Stimulated activated memory B cell treated with anti-CD40 and anti-IgM and Interleukin-4, amounts not matched to agents 10 μg/mL and 1 μg/mL and 100 μg/mL, for 72 hours (primary cell): Measurements from ENCODE around the gene PPFIA4.

ENCODE experiments used
- ATAC-seq: fragments of 150-1000 bp; cut with Tn5 transposase; 2 replicates; pipeline ENCODE4 v1.10.0; 2021
- H3K27ac Mint-ChIP-seq: one replicate; pipeline ENCODE4 v1.8.0; 2022; ENCODE audit warnings: mild to moderate bottlenecking, mixed read lengths
- H3K27me3 Mint-ChIP-seq: one replicate; pipeline ENCODE4 v1.8.0; 2022; ENCODE audit warnings: mixed read lengths
- H3K36me3 Mint-ChIP-seq: one replicate; pipeline ENCODE4 v1.8.0; 2022; ENCODE audit warnings: mixed read lengths
- H3K4me1 Mint-ChIP-seq: one replicate; pipeline ENCODE4 v1.8.0; 2022; ENCODE audit warnings: mixed read lengths
- H3K4me3 Mint-ChIP-seq: one replicate; pipeline ENCODE4 v1.8.0; 2022; ENCODE audit warnings: mild to moderate bottlenecking, moderate library complexity, mixed read lengths
- H3K9me3 Mint-ChIP-seq: one replicate; pipeline ENCODE4 v1.8.0; 2022; ENCODE audit warnings: mixed read lengths

The PPFIA4 gene

GRCh38 chr1:203089001-203089650, 62.8 kb downstream of the PPFIA4 start:
- H3K4me1 Mint-ChIP-seq, result no peaks in the 10 kb centered on the region
- no peak overlapping the region for H3K27ac Mint-ChIP-seq
- H3K9me3 Mint-ChIP-seq, result no peaks in the 10 kb centered on the region
- H3K4me3 Mint-ChIP-seq, result no peak overlapping the region
- H3K36me3 Mint-ChIP-seq, result no peaks in the 10 kb centered on the region
- no peak for ATAC-seq
- peaks cover 58% of the 10 kb centered on the region for H3K27me3 Mint-ChIP-seq

- peaks cover 58% of the 10 kb centered on the region for H3K27me3 Mint-ChIP-seq
- H3K9me3 Mint-ChIP-seq, result peaks cover 4% of the 10 kb centered on the region
- H3K27ac Mint-ChIP-seq, result no peak overlapping the region
- H3K4me1 Mint-ChIP-seq, result no peaks in the 10 kb centered on the region
- ATAC-seq, result no peak
- H3K36me3 Mint-ChIP-seq, result no peaks in the 10 kb centered on the region
- H3K4me3 Mint-ChIP-seq, result no peak overlapping the region
Observed at GRCh38 chr1:203089651-203090045, 63.4 kb downstream of the PPFIA4 start.

- Mint-ChIP-seq H3K27me3 (peaks cover 55% of the 10 kb centered on the region), H3K4me3 (no peak overlapping the region), H3K9me3 (peaks cover 14% of the 10 kb centered on the region), H3K27ac (no peak overlapping the region), H3K4me1 (no peaks in the 10 kb centered on the region), H3K36me3 (peaks cover 5% of the 10 kb centered on the region)
- ATAC-seq, result no peak
Observed at GRCh38 chr1:203090421-203091198, 64.3 kb downstream of the PPFIA4 start.

GRCh38 chr1:203091199-203091477, 64.8 kb downstream of the PPFIA4 start:
- Mint-ChIP-seq H3K36me3 (peaks cover 5% of the 10 kb centered on the region), H3K4me3 (no peak overlapping the region), H3K27me3 (peaks cover 50% of the 10 kb centered on the region)

GRCh38 chr1:203091761-203092330, 65.6 kb downstream of the PPFIA4 start:
- no peak overlapping the region for H3K27ac Mint-ChIP-seq
- H3K9me3 Mint-ChIP-seq, result peaks cover 15% of the 10 kb centered on the region
- no peaks in the 10 kb centered on the region for H3K4me1 Mint-ChIP-seq
- peaks cover 50% of the 10 kb centered on the region for H3K27me3 Mint-ChIP-seq
- H3K4me3 Mint-ChIP-seq, result no peak overlapping the region
- H3K36me3 Mint-ChIP-seq, result peaks cover 5% of the 10 kb centered on the region
- no peak for ATAC-seq

More at GRCh38 chr1:203091199-203091477, 64.8 kb downstream of the PPFIA4 start:
- H3K4me1 Mint-ChIP-seq, result no peaks in the 10 kb centered on the region
- no peak overlapping the region for H3K27ac Mint-ChIP-seq
- peaks cover 15% of the 10 kb centered on the region for H3K9me3 Mint-ChIP-seq
- no peak for ATAC-seq

GRCh38 chr1:203093754-203094410, 67.6 kb downstream of the PPFIA4 start:
- Mint-ChIP-seq H3K4me3 (no peak overlapping the region), H3K36me3 (peaks cover 5% of the 10 kb centered on the region), H3K27ac (no peak overlapping the region), H3K9me3 (peaks cover 15% of the 10 kb centered on the region), H3K27me3 (peaks cover 33% of the 10 kb centered on the region), H3K4me1 (no peaks in the 10 kb centered on the region)
- ATAC-seq, result no peak

- H3K9me3 Mint-ChIP-seq, result peaks cover 15% of the 10 kb centered on the region
Observed at GRCh38 chr1:203095061-203095690, 68.9 kb downstream of the PPFIA4 start.

GRCh38 chr1:203096566-203096965, 70.3 kb downstream of the PPFIA4 start:
- no peak for ATAC-seq
- Mint-ChIP-seq H3K4me3 (no peak overlapping the region), H3K27ac (no peak overlapping the region), H3K4me1 (no peaks in the 10 kb centered on the region), H3K9me3 (peaks cover 15% of the 10 kb centered on the region), H3K36me3 (peaks cover 5% of the 10 kb centered on the region), H3K27me3 (peaks cover 32% of the 10 kb centered on the region)

More at GRCh38 chr1:203095061-203095690, 68.9 kb downstream of the PPFIA4 start:
- no peak overlapping the region for H3K4me3 Mint-ChIP-seq
- no peak for ATAC-seq
- H3K27ac Mint-ChIP-seq, result no peak overlapping the region
- peaks cover 5% of the 10 kb centered on the region for H3K36me3 Mint-ChIP-seq
- peaks cover 33% of the 10 kb centered on the region for H3K27me3 Mint-ChIP-seq
- no peaks in the 10 kb centered on the region for H3K4me1 Mint-ChIP-seq

- ATAC-seq, result no peak
- Mint-ChIP-seq H3K4me3 (no peak overlapping the region), H3K27ac (no peak overlapping the region), H3K36me3 (peaks cover 5% of the 10 kb centered on the region), H3K4me1 (no peaks in the 10 kb centered on the region), H3K9me3 (peaks cover 15% of the 10 kb centered on the region), H3K27me3 (peaks cover 29% of the 10 kb centered on the region)
Observed at GRCh38 chr1:203097001-203097400, 70.7 kb downstream of the PPFIA4 start.

GRCh38 chr1:203098445-203098844, 72.2 kb downstream of the PPFIA4 start:
- Mint-ChIP-seq H3K4me1 (no peaks in the 10 kb centered on the region), H3K36me3 (peaks cover 5% of the 10 kb centered on the region), H3K9me3 (peaks cover 15% of the 10 kb centered on the region), H3K27ac (no peak overlapping the region), H3K4me3 (no peak overlapping the region), H3K27me3 (peaks cover 30% of the 10 kb centered on the region)
- no peak for ATAC-seq

- Mint-ChIP-seq H3K27ac (no peak overlapping the region), H3K9me3 (peaks cover 15% of the 10 kb centered on the region), H3K4me3 (no peak overlapping the region), H3K27me3 (peaks cover 32% of the 10 kb centered on the region), H3K4me1 (no peaks in the 10 kb centered on the region), H3K36me3 (peaks cover 5% of the 10 kb centered on the region)
- ATAC-seq, result no peak
Observed at GRCh38 chr1:203098914-203099520, 72.7 kb downstream of the PPFIA4 start.

GRCh38 chr1:203099805-203100515, 73.7 kb downstream of the PPFIA4 start:
- Mint-ChIP-seq H3K4me1 (no peaks in the 10 kb centered on the region), H3K27me3 (peaks cover 33% of the 10 kb centered on the region), H3K27ac (no peak overlapping the region), H3K4me3 (no peak overlapping the region), H3K36me3 (peaks cover 4% of the 10 kb centered on the region), H3K9me3 (peaks cover 8% of the 10 kb centered on the region)
- ATAC-seq, result no peak

GRCh38 chr1:203100516-203100869, 74.2 kb downstream of the PPFIA4 start:
- no peak for ATAC-seq
- Mint-ChIP-seq H3K36me3 (no peaks in the 10 kb centered on the region), H3K4me3 (no peak overlapping the region), H3K4me1 (no peaks in the 10 kb centered on the region), H3K9me3 (peaks cover 8% of the 10 kb centered on the region), H3K27me3 (peaks cover 38% of the 10 kb centered on the region), H3K27ac (no peak overlapping the region)

- Mint-ChIP-seq H3K9me3 (peaks cover 8% of the 10 kb centered on the region), H3K27me3 (peaks cover 48% of the 10 kb centered on the region), H3K27ac (no peak overlapping the region), H3K4me1 (no peaks in the 10 kb centered on the region), H3K36me3 (no peaks in the 10 kb centered on the region), H3K4me3 (no peak overlapping the region)
- no peak for ATAC-seq
Observed at GRCh38 chr1:203101813-203102634, 75.7 kb downstream of the PPFIA4 start.
